GM19193 (cell line): Measurements from ENCODE around the gene ENDOV.

Experiments used
- POLR2A ChIP-seq: IDR thresholded peaks from 4 replicates; pipeline ENCODE4 v1.6.1; 2011; ENCODE audit not compliant: insufficient read depth, insufficient read length; ENCODE audit errors: extremely low read depth

The ENDOV gene

DNA sequence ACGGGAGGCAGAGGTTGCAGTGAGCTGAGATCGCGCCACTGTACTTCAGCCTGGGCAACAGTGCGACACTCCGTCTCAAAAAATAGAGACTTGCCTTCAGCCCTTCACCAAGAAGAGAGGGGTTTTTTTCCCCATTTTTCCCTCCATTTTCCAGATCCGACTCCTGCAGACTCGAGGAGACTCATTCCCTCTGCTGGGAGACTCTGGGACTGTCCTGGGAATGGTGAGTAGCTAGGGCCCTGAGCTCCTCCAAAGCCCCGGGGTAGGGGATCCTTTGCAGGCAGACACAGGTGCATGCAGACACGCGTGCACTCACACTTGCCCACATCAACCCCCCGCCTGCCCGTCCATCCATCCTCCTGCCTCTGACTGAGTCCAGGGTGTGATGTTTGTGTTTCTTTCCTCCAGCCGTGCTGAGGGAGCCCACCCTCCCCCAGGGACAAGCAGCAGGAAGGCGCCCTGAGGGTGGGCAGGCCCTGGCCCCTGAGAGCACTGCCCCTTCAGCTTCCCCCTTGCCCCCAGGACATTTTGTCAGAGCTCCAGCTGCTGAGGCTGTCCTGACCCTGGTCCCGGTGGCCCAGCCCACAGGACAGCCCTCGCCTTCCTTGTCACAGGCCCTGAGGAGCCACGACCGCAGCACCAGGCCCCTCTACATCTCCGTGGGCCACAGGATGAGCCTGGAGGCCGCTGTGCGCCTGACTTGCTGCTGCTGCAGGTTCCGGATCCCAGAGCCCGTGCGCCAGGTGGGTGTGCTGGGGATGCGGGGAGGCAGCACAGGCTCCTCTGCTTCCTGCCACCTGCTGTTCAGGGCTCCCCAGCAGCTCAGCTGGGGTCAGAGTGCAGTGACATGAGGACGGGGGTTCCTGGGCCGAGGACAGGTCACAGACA, 10.2 kb downstream of the ENDOV start:
- no peak for TF ChIP-seq POLR2A

GRCh38 chr17:80425835-80426426, 11.0 kb downstream of the ENDOV start:
- no peak for TF ChIP-seq POLR2A

DNA sequence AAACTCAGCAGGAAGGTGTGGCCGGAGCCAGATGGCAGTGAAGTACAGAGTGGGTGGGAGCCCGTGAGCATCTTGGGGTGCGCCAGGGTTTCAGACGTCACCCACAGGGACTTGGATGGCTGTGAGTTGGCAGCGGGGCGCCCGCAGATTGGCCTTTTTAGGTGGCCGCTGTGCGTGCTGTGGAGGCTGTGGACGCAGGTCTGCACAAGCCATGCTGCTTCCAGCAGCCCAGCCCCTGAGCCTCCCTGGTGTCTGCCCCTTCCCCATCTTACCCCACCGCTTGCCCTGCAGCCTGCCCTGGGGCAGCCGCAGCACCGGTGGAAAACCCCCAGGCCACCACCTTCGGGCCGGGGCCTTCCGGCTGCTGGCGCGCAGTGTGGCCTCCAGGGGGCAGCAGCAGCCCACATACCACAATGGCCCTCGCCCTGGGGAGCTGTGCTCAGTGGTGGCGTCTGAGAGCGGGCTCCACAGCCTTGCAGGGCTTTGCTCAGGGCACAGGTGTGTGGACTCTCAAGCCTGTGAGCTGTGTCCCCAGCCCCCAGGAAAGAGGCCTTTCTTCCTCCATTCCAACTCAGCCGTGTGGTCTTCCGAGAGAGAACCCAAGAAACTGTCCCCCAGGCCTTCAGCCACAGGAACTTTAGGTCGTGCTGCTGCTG, 11.8 kb downstream of the ENDOV start:
- TF ChIP-seq POLR2A, result no peak

GRCh38 chr17:80427366-80428282, 12.7 kb downstream of the ENDOV start:
- no peak for TF ChIP-seq POLR2A

GRCh38 chr17:80428363-80428762, 13.4 kb downstream of the ENDOV start:
- TF ChIP-seq POLR2A, result no peak

DNA sequence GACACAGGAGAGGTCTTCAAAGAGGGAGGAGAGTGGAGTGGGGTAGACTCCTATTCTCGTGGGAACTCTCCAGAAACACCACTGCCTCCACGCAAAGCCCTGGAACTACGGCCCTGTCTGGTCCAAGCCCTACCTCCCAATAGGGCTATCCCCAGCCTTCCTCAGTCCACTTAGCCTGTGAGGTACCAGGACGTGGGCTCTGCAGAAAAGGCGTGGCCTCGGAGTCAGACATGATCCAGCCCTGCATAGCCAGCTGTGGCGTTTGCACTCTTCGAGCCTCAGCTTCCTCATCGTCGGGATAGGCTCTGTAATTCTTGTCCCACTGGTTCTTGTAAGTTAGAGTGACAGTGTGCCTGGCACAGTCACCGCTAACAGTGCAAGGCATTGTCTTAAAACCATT, 13.8 kb downstream of the ENDOV start:
- no peak for TF ChIP-seq POLR2A

- TF ChIP-seq POLR2A, result no peak
Measured at GRCh38 chr17:80429356-80430275, 14.6 kb downstream of the ENDOV start.

DNA sequence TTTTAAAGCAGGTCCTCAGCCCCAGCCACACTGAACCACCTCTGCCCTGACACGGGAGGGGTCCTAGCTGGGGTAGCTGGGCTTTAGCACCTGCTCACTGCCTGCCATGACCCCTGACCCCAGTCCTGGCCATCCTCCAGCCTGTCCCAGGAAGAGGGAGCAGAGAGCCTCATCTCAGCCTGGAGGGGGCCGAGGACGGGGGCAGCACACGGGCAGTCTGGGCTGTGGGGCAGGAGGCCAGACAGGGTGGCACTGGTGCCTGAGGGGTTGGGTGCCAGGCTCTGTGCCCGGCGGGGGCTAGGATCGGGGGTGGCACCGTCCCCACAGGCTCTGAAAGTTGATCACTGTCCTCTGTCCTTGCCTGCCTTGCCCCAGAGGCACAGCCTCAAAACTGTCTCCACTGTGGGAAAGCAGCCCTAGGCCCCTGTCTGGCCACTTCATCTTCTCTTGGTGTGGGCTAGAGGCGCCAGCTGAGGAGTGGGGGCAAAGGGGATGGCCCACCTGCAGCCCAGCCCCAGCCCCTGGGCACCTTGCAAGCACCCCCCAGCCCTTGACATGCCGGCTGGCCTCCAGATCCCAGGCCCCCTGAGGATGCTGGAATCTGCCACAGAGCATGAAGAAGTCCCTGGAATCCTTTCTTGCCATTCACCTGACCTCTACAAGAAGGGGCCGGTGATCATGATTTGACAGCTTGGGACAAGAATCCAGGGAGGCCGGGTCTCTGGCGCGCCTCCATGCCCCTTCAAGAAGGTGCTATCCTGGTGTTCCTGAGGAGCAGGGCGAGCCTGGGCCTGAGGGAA, 15.7 kb downstream of the ENDOV start:
- TF ChIP-seq POLR2A, result no peak

DNA sequence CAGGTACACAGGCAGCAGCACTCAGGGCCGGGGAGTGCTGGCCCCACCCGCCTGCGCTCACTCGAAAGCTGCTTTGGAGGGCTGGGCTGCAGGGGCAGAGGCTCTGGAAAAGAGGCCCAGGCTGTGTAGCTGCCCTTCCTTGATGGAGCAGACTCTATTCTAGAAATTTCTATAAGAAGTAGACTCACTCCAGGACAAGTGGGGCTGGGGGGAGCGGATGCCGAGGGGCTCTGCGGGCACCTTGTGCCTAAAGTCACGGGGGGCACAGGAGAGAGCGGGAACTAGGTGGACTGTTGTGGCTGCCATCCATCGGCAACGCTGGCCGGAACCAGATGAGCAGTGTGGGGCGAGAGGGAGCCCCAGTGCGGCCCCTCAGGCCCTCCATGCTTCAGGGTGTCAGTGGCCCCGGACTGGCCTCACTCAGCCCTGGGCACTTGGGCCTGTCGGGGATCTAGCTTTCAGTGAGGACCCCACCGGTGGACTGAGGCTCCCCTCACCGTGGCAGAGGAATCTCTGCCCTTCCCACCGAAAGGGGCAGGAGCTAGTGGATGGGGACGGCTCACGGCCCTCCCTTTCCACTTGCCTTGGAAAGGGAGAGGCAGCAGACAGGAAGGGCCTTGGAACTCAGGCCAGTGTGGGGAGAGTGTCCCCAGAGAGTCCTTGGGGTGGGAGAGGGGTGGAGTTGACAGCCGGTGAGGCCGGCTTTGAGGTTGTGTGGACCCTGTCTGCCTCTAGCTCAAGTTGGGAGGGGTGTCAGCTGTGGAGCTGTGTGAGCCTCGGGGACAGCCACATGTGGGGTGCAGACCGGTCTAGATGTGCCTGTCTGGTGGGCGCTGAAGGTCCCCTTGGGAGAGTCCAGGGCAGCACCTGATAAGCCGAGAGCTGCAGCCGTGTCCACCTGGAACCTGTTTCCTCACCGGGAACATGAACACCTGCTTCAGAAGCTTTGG, 16.6 kb downstream of the ENDOV start:
- TF ChIP-seq POLR2A, result no peak

- no peak for TF ChIP-seq POLR2A
Measured at GRCh38 chr17:80432350-80432955, 17.5 kb downstream of the ENDOV start.

DNA sequence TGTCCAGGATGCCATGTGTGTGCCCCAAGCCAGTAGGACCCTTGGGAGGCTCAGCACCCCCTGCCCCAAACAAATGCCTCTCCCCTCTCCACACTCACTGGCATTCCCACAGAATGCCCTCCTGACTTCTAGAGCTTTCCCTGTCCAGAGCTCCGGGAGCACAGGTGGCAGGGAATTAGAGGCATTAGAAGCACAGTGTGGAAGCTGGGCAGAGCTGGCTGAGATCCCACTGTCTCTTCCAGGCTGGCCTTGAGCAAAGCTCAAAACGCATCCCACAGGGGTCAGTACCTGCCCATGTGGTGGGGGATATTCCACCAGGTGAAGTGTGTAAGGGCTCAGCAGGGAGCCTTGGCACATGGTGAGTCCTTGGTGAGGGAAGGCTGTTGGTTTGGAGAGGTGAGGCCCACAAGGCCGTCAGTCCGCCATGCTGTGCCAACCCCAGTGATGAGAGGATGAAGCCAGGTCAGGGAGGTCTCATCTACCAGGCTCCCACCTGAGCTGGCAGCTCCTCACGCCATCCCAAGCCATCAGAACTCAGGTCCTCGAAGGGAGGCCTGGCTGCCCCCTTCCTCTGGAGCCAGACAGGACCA, 18.1 kb downstream of the ENDOV start:
- no peak for TF ChIP-seq POLR2A
